AG08395 (cell line): ENCODE results near the gene LENG1.
A peak's percentile ranks its signal among the peaks of the same experiment; 100 is the strongest.

Source experiments
- DNase-seq: peaks from one replicate; pipeline ENCODE4 v3.0.0; 2012; ENCODE audit warnings: mixed read lengths, low spot score

LENG1 gene

GRCh38 chr19:54164369-54165068, 5.0 kb upstream of the LENG1 start:
- peak; percentile 65 for DNase-seq

- no peak for DNase-seq
Measured at GRCh38 chr19:54162884-54163283, 3.4 kb upstream of the LENG1 start.

- DNase-seq = peak; percentile 93
Measured at GRCh38 chr19:54162241-54162805, 2.8 kb upstream of the LENG1 start.

GRCh38 chr19:54160854-54161253, 1.3 kb upstream of the LENG1 start:
- no peak for DNase-seq

GRCh38 chr19:54160182-54160811, 776 bp upstream of the LENG1 start:
- no peak for DNase-seq

- DNase-seq = peak; percentile 26
Measured at GRCh38 chr19:54158812-54159351, 639 bp downstream of the LENG1 start.

GRCh38 chr19:54156953-54157352, 2.6 kb downstream of the LENG1 start:
- no peak for DNase-seq

- DNase-seq = no peak
Measured at GRCh38 chr19:54156490-54156889, 3.0 kb downstream of the LENG1 start.

GRCh38 chr19:54155694-54156093, 3.8 kb downstream of the LENG1 start:
- no peak for DNase-seq

- DNase-seq = peak; percentile 73
Measured at GRCh38 chr19:54154603-54155345, 4.7 kb downstream of the LENG1 start.

- DNase-seq = no peak
Measured at GRCh38 chr19:54153731-54154326, 5.7 kb downstream of the LENG1 start.

GRCh38 chr19:54152878-54153524, 6.5 kb downstream of the LENG1 start:
- no peak for DNase-seq

- DNase-seq = no peak
Measured at GRCh38 chr19:54152267-54152666, 7.3 kb downstream of the LENG1 start.

- DNase-seq = no peak
Measured at GRCh38 chr19:54151362-54152035, 8.0 kb downstream of the LENG1 start.

- no peak for DNase-seq
Measured at GRCh38 chr19:54149021-54149812, 10.3 kb downstream of the LENG1 start.

- DNase-seq = no peak
Measured at GRCh38 chr19:54148158-54148557, 11.4 kb downstream of the LENG1 start.

- no peak for DNase-seq
Measured at GRCh38 chr19:54147676-54148075, 11.8 kb downstream of the LENG1 start.

GRCh38 chr19:54145541-54146158, 13.9 kb downstream of the LENG1 start:
- DNase-seq = no peak

- peak; percentile 25 for DNase-seq
Measured at GRCh38 chr19:54142166-54142780, 17.2 kb downstream of the LENG1 start.
